ENCODE results near the gene KLHL10.
"Not testable (repeated sequence)": the region's sequence is repeated elsewhere in the genome, so short reads cannot be mapped to it uniquely, and the experiment has no call there.

KLHL10 gene

DNA sequence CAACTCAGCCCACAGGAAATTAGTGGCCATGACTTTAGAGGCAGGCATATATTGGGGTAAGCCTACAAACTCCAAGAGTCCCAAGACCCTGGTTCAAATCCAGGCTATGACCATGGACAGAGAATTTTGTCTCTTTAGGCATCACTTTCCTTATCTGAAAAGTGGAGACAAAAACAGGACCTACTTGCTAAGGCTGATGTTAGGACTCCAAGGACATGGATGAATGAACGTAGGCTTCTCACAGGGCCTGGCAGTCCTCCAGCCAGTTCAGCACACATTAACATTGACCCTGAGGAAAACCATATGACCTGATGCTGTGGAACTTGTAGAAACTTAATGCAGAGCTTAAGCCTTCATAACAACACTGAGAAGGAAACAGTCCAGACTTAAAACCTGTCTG, 23.4 kb upstream of the KLHL10 start:
- Histone ChIP-seq H3K9ac (ENCODE audit: low read depth in 1 of 2, low read length in 2 of 2) (no peak overlapping the region), H3K27ac (ENCODE audit: low read depth, low read length) (no peak overlapping the region)

DNA sequence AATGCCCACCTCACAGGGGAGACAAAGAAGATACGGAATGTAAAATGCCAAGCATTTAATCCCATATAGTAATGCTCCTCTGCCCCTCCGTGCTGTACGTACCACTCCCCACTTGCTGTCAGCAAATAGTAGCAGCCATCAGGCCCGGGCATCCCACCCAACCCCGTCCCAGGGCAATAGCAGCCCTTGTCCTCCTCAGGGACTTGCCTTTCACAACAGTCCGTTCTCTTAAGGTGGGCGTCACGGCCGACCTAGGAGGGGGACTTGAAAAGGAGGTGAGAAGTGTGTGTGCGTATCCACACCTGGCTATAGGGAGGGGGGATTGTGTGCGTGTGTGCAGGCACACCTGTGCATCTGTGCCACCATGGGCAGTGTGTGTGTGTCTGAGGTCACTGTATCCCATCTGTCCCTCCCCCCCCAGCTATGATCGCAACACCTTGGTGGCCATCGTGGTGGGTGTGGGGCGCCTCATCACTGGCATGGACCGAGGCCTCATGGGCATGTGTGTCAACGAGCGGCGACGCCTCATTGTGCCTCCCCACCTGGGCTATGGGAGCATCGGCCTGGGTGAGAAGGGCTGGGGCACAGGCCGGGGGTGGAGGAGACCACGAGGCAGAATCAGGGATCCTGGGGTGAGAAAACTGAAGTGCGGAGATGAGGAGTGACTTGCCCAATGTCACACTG, 20.8 kb upstream of the KLHL10 start:
- Histone ChIP-seq H3K4me3 (ENCODE audit: low read depth in 1 of 2, low read length in 2 of 2) (no peak overlapping the region), H3K27ac (ENCODE audit: low read depth, low read length) (no peak overlapping the region), H3K36me3 (ENCODE audit: control insufficient read depth in 1 of 2, insufficient read depth in 2 of 2, low read length in 2 of 2) (no peaks in the 10 kb centered on the region), H3K27me3 (ENCODE audit: control insufficient read depth in 1 of 2, insufficient read depth in 2 of 2, low read length in 2 of 2) (peaks cover 0 to 3% of the 10 kb centered on the region in 2 donors), H3K9ac (ENCODE audit: low read depth in 1 of 2, low read length in 2 of 2) (no peak overlapping the region), H3K4me1 (ENCODE audit: control insufficient read depth in 1 of 2, insufficient read depth in 2 of 2, low read length in 2 of 2) (peaks cover 5 to 6% of the 10 kb centered on the region in 2 donors), H3K9me3 (ENCODE audit: control insufficient read depth in 1 of 2, low read length in 2 of 2) (no peaks in the 10 kb centered on the region)

More for the DNA sequence above, 23.4 kb upstream of the KLHL10 start:
- Histone ChIP-seq H3K4me1 (ENCODE audit: control insufficient read depth in 1 of 2, insufficient read depth in 2 of 2, low read length in 2 of 2) (peaks cover 22% of the 10 kb centered on the region in 2 donors), H3K4me3 (ENCODE audit: low read depth in 1 of 2, low read length in 2 of 2) (no peak overlapping the region), H3K36me3 (ENCODE audit: control insufficient read depth in 1 of 2, insufficient read depth in 2 of 2, low read length in 2 of 2) (no peaks in the 10 kb centered on the region), H3K9me3 (ENCODE audit: control insufficient read depth in 1 of 2, low read length in 2 of 2) (no peaks in the 10 kb centered on the region), H3K27me3 (ENCODE audit: control insufficient read depth in 1 of 2, insufficient read depth in 2 of 2, low read length in 2 of 2) (peaks cover 0 to 3% of the 10 kb centered on the region in 2 donors)

DNA sequence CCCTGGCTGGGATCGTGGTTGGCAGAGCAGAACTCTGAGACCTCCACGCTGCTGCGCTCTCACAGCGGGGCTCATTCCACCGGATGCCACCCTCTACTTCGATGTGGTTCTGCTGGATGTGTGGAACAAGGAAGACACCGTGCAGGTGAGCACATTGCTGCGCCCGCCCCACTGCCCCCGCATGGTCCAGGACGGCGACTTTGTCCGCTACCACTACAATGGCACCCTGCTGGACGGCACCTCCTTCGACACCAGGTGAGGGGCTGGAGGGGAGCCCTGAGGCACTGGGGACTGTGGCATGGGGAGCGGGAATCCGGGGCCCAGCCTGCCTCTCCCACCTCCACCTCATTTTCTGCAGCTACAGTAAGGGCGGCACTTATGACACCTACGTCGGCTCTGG, 19.6 kb upstream of the KLHL10 start:
- no peaks in the 10 kb centered on the region for H3K4me1 ChIP-seq (ENCODE audit: control insufficient read depth in 1 of 2, insufficient read depth in 2 of 2, low read length in 2 of 2)
- no peaks in the 10 kb centered on the region for H3K36me3 ChIP-seq (ENCODE audit: control insufficient read depth in 1 of 2, insufficient read depth in 2 of 2, low read length in 2 of 2)
- no peak overlapping the region for H3K27ac ChIP-seq (ENCODE audit: low read depth, low read length)
- H3K9me3 ChIP-seq (ENCODE audit: control insufficient read depth in 1 of 2, low read length in 2 of 2): no peaks in the 10 kb centered on the region
- H3K9ac ChIP-seq (ENCODE audit: low read depth in 1 of 2, low read length in 2 of 2): no peak overlapping the region
- no peak overlapping the region for H3K4me3 ChIP-seq (ENCODE audit: low read depth in 1 of 2, low read length in 2 of 2)
- no peaks in the 10 kb centered on the region for H3K27me3 ChIP-seq (ENCODE audit: control insufficient read depth in 1 of 2, insufficient read depth in 2 of 2, low read length in 2 of 2)

- Histone ChIP-seq H3K4me1 (ENCODE audit: control insufficient read depth in 1 of 2, insufficient read depth in 2 of 2, low read length in 2 of 2) (no peaks in the 10 kb centered on the region), H3K36me3 (ENCODE audit: control insufficient read depth in 1 of 2, insufficient read depth in 2 of 2, low read length in 2 of 2) (peaks cover 0 to 4% of the 10 kb centered on the region in 2 donors), H3K4me3 (ENCODE audit: low read depth in 1 of 2, low read length in 2 of 2) (no peak overlapping the region), H3K9me3 (ENCODE audit: control insufficient read depth in 1 of 2, low read length in 2 of 2) (no peaks in the 10 kb centered on the region), H3K27ac (ENCODE audit: low read depth, low read length) (no peak overlapping the region), H3K9ac (ENCODE audit: low read depth in 1 of 2, low read length in 2 of 2) (no peak overlapping the region), H3K27me3 (ENCODE audit: control insufficient read depth in 1 of 2, insufficient read depth in 2 of 2, low read length in 2 of 2) (no peaks in the 10 kb centered on the region)
These were observed 15.8 kb upstream of the KLHL10 start for GRCh38 chr17:41821776-41822175.

- Histone ChIP-seq H3K4me3 (ENCODE audit: low read depth in 1 of 2, low read length in 2 of 2) (no peak overlapping the region), H3K27ac (ENCODE audit: low read depth, low read length) (no peak overlapping the region), H3K4me1 (ENCODE audit: control insufficient read depth in 1 of 2, insufficient read depth in 2 of 2, low read length in 2 of 2) (no peaks in the 10 kb centered on the region), H3K27me3 (ENCODE audit: control insufficient read depth in 1 of 2, insufficient read depth in 2 of 2, low read length in 2 of 2) (no peaks in the 10 kb centered on the region), H3K9me3 (ENCODE audit: control insufficient read depth in 1 of 2, low read length in 2 of 2) (no peaks in the 10 kb centered on the region), H3K36me3 (ENCODE audit: control insufficient read depth in 1 of 2, insufficient read depth in 2 of 2, low read length in 2 of 2) (peaks cover 0 to 4% of the 10 kb centered on the region in 2 donors), H3K9ac (ENCODE audit: low read depth in 1 of 2, low read length in 2 of 2) (no peak overlapping the region)
These were observed 15.1 kb upstream of the KLHL10 start for GRCh38 chr17:41822216-41823140.

- no peaks in the 10 kb centered on the region for H3K4me1 ChIP-seq (ENCODE audit: control insufficient read depth in 1 of 2, insufficient read depth in 2 of 2, low read length in 2 of 2)
- peaks cover 0 to 4% of the 10 kb centered on the region in 2 donors for H3K36me3 ChIP-seq (ENCODE audit: control insufficient read depth in 1 of 2, insufficient read depth in 2 of 2, low read length in 2 of 2)
- H3K27me3 ChIP-seq (ENCODE audit: control insufficient read depth in 1 of 2, insufficient read depth in 2 of 2, low read length in 2 of 2): no peaks in the 10 kb centered on the region
- H3K9me3 ChIP-seq (ENCODE audit: control insufficient read depth in 1 of 2, low read length in 2 of 2): no peaks in the 10 kb centered on the region
- no peak overlapping the region for H3K9ac ChIP-seq (ENCODE audit: low read depth in 1 of 2, low read length in 2 of 2)
- no peak overlapping the region for H3K27ac ChIP-seq (ENCODE audit: low read depth, low read length)
- H3K4me3 ChIP-seq (ENCODE audit: low read depth in 1 of 2, low read length in 2 of 2): no peak overlapping the region
These were observed 14.5 kb upstream of the KLHL10 start for GRCh38 chr17:41823141-41823524.

DNA sequence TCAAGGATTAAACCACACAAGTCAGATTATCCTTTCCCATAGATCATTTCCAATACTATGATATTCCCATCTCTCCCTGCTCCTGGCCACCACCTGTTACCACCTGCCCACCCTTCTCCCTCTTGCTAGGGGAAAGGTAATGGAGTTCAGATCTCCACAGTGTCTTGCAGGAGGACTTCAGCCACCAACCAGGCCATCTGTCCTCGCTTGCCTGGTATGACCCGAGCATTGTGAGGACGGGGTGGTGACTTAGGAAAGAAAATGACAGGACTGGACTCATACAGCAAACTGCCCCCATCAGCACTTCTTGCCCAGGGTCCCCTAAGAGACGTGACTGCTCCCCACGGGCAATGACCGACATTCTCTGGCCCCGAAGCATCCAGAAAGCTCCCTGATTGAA, 14.0 kb upstream of the KLHL10 start:
- Histone ChIP-seq H3K36me3 (ENCODE audit: control insufficient read depth in 1 of 2, insufficient read depth in 2 of 2, low read length in 2 of 2) (peaks cover 0 to 4% of the 10 kb centered on the region in 2 donors), H3K4me1 (ENCODE audit: control insufficient read depth in 1 of 2, insufficient read depth in 2 of 2, low read length in 2 of 2) (no peaks in the 10 kb centered on the region), H3K27me3 (ENCODE audit: control insufficient read depth in 1 of 2, insufficient read depth in 2 of 2, low read length in 2 of 2) (no peaks in the 10 kb centered on the region), H3K9me3 (ENCODE audit: control insufficient read depth in 1 of 2, low read length in 2 of 2) (no peaks in the 10 kb centered on the region), H3K9ac (ENCODE audit: low read depth in 1 of 2, low read length in 2 of 2) (no peak overlapping the region), H3K4me3 (ENCODE audit: low read depth in 1 of 2, low read length in 2 of 2) (no peak overlapping the region), H3K27ac (ENCODE audit: low read depth, low read length) (no peak overlapping the region)

GRCh38 chr17:41824086-41824485, 13.5 kb upstream of the KLHL10 start:
- Histone ChIP-seq H3K9me3 (ENCODE audit: control insufficient read depth in 1 of 2, low read length in 2 of 2) (no peaks in the 10 kb centered on the region), H3K36me3 (ENCODE audit: control insufficient read depth in 1 of 2, insufficient read depth in 2 of 2, low read length in 2 of 2) (peaks cover 0 to 7% of the 10 kb centered on the region in 2 donors), H3K9ac (ENCODE audit: low read depth in 1 of 2, low read length in 2 of 2) (no peak overlapping the region), H3K4me3 (ENCODE audit: low read depth in 1 of 2, low read length in 2 of 2) (no peak overlapping the region), H3K27ac (ENCODE audit: low read depth, low read length) (no peak overlapping the region), H3K27me3 (ENCODE audit: control insufficient read depth in 1 of 2, insufficient read depth in 2 of 2, low read length in 2 of 2) (no peaks in the 10 kb centered on the region), H3K4me1 (ENCODE audit: control insufficient read depth in 1 of 2, insufficient read depth in 2 of 2, low read length in 2 of 2) (no peaks in the 10 kb centered on the region)

GRCh38 chr17:41825175-41825845, 12.3 kb upstream of the KLHL10 start:
- H3K27me3 ChIP-seq (ENCODE audit: control insufficient read depth in 1 of 2, insufficient read depth in 2 of 2, low read length in 2 of 2): no peaks in the 10 kb centered on the region
- H3K36me3 ChIP-seq (ENCODE audit: control insufficient read depth in 1 of 2, insufficient read depth in 2 of 2, low read length in 2 of 2): peaks cover 4 to 14% of the 10 kb centered on the region in 2 donors
- H3K9me3 ChIP-seq (ENCODE audit: control insufficient read depth in 1 of 2, low read length in 2 of 2): no peaks in the 10 kb centered on the region

DNA sequence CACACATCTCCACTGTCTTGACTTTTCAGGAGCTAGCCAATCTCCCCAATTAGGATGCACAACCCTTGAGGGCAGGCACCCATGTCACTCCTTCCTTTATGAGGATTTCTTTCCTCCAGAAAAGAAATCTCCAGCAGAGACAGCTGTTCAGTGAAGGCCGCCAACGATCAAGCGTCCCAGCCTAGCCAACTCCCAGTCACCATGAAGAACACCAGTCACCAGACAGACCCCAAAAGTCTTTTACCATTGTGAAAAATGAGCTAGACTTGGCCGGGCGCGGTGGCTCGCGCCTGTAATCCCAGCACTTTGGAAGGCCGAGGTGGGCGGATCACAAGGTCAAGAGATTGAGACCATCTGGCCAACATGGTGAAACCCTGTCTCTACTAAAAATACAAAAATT, 7.7 kb upstream of the KLHL10 start:
- H3K4me3 ChIP-seq (ENCODE audit: low read depth in 1 of 2, low read length in 2 of 2); H3K27me3 ChIP-seq (ENCODE audit: control insufficient read depth in 1 of 2, insufficient read depth in 2 of 2, low read length in 2 of 2); H3K9ac ChIP-seq (ENCODE audit: low read depth in 1 of 2, low read length in 2 of 2); H3K4me1 ChIP-seq (ENCODE audit: control insufficient read depth in 1 of 2, insufficient read depth in 2 of 2, low read length in 2 of 2); H3K9me3 ChIP-seq (ENCODE audit: control insufficient read depth in 1 of 2, low read length in 2 of 2); H3K27ac ChIP-seq (ENCODE audit: low read depth, low read length): not testable (repeated sequence)
- H3K36me3 ChIP-seq (ENCODE audit: control insufficient read depth in 1 of 2, insufficient read depth in 2 of 2, low read length in 2 of 2): peaks cover 4 to 19% of the 10 kb centered on the region in 2 donors

More at GRCh38 chr17:41825175-41825845, 12.3 kb upstream of the KLHL10 start:
- no peak overlapping the region for H3K27ac ChIP-seq (ENCODE audit: low read depth, low read length)
- no peak overlapping the region for H3K4me3 ChIP-seq (ENCODE audit: low read depth in 1 of 2, low read length in 2 of 2)
- H3K9ac ChIP-seq (ENCODE audit: low read depth in 1 of 2, low read length in 2 of 2): no peak overlapping the region
- no peaks in the 10 kb centered on the region for H3K4me1 ChIP-seq (ENCODE audit: control insufficient read depth in 1 of 2, insufficient read depth in 2 of 2, low read length in 2 of 2)
